T-helper 2 cell treated with Interferon-gamma antibody and Interleukin-4, amounts not matched to agents 5 μg/mL and 100 μg/mL, for 36 hours (primary cell): ENCODE data around the gene RHEB.

Source experiments
- DNase-seq: peaks from one replicate; pipeline ENCODE4 v3.0.0; 2021; ENCODE audit warnings: low spot score
- H3K27ac Mint-ChIP-seq: one replicate; pipeline ENCODE4 v1.8.0; 2021; ENCODE audit warnings: mild to moderate bottlenecking, mixed read lengths
- H3K27me3 Mint-ChIP-seq: one replicate; pipeline ENCODE4 v1.8.0; 2021; ENCODE audit warnings: low read depth, mixed read lengths
- H3K36me3 Mint-ChIP-seq: one replicate; pipeline ENCODE4 v1.8.0; 2021; ENCODE audit warnings: low read depth, mixed read lengths
- H3K4me1 Mint-ChIP-seq: one replicate; pipeline ENCODE4 v1.8.0; 2021; ENCODE audit warnings: low read depth, mixed read lengths
- H3K4me3 Mint-ChIP-seq: one replicate; pipeline ENCODE4 v1.8.0; 2022; ENCODE audit warnings: mild to moderate bottlenecking, moderate library complexity, mixed read lengths
- H3K9me3 Mint-ChIP-seq: one replicate; pipeline ENCODE4 v1.8.0; 2021; ENCODE audit warnings: mixed read lengths

Gene RHEB

DNA sequence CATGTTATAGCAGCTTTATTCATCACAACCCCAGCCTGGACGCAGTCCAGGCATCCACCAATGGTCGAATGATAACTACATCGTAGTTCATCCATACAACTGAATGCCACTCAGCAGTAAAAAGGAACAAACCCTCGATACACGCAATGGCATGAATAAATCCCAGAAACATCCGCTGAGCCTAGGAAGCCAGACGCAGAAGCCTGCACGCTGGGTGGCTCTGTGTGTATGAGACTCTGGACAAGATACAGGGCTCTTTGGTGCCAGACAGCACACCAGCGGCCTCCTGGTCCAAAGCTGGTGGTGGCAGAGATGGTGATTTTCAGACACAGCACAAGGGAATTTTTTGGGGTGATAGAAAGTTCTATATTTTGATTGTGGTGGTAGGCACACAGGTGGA is 69.7 kb downstream of the RHEB start:
- H3K36me3 Mint-ChIP-seq, result no peaks in the 10 kb centered on the region
- peaks cover 7% of the 10 kb centered on the region for H3K4me1 Mint-ChIP-seq
- H3K27ac Mint-ChIP-seq, result no peak overlapping the region
- peaks cover 6% of the 10 kb centered on the region for H3K27me3 Mint-ChIP-seq
- H3K9me3 Mint-ChIP-seq, result no peaks in the 10 kb centered on the region
- H3K4me3 Mint-ChIP-seq, result no peak overlapping the region
- DNase-seq, result no peak

DNA sequence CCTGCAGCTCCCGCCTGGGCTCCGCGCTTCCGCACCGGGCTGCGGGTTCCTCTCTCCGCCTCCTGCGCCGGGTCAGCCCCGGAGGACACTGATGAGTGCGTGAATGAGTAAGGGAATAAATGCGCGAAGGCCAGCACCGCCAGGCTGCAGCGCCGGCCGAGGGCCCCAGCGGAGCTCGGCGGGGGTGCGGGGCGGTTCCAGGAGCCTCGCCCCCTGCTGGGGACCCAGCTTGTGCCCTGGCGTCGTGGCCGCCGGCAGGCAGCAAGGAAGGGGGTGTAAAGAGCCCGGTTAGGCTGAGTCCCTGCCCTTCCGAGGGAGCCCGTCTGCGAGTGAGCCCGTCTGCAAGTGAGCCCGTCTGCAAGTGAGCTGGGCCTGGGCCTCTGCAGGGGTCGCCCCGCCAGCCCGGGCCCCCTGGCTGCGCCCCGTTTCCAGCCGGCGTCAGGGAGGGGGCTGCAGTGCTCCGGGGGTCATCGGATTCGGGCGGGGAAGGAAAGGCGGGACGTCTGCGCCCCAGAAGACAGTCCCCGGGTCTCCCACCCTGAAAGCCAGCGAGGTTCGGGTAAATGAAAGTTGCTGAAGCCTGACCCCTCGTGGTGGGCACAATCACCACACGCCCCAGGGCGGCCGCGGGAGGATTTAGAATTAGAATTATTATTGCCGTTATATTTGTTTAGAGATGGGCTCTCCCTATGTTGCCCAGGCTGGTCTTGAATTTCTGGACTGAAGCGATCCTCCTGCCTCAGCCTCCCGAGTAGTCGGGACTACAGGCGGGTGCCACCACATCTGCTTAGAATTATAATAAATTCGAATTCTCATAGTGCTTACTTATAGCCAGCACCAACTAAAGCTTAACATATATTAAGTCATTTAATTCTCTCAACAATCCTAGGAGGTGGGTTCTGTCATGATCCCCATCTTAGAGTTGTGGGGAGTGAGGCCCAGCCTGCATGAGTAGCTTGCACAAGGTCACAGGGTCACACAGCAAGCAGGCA is 71.1 kb downstream of the RHEB start:
- peak; percentile 64 for DNase-seq
- peak overlapping the region; percentile 54 for H3K4me3 Mint-ChIP-seq
- no peak overlapping the region for H3K27ac Mint-ChIP-seq
- H3K9me3 Mint-ChIP-seq, result no peaks in the 10 kb centered on the region
- no peaks in the 10 kb centered on the region for H3K36me3 Mint-ChIP-seq
- peaks cover 7% of the 10 kb centered on the region for H3K4me1 Mint-ChIP-seq
- peaks cover 6% of the 10 kb centered on the region for H3K27me3 Mint-ChIP-seq

DNA sequence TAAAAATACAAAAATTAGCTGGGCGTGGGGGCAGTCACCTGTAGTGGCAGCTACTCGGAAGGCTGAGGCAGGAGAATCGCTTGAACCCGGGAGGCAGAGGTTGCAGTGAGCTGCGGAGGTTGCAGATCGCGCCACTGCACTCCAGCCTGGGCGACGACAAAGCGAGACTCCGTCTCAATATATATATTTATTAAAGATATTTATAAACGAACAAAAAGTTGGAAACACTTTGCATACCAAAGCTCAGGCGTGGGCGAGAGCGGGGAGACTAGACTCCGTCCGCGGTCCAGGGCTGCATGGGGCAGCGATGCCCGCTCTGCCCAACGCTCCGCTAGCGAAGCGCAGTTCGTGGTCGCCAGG is 71.8 kb downstream of the RHEB start:
- DNase-seq, result no peak
- Mint-ChIP-seq H3K4me3 (peak overlapping the region; percentile 81), H3K27ac (peak overlapping the region; percentile 60), H3K4me1 (peaks cover 7% of the 10 kb centered on the region), H3K9me3 (no peaks in the 10 kb centered on the region), H3K36me3 (no peaks in the 10 kb centered on the region), H3K27me3 (peaks cover 6% of the 10 kb centered on the region)

DNA sequence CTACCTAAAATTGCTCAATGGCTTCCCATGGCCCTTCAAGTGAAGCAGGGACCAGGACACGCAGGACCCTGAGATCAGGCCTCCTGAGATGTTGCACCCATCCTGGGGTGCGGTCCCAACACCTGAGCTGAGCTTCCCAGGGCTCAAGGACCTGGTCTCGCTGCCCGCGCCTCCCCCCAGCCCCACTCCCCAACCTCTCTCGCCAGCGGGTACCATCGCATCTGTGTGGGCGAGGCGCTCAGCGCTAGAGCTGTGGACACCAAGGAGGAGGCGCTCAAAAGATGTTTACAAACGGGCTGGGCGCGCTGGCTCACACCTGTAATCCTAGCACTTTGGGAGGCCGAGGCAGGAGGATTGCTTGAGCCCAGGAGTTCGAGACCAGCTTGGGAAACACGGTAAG is 72.4 kb downstream of the RHEB start:
- Mint-ChIP-seq H3K27ac (no peak overlapping the region), H3K9me3 (no peaks in the 10 kb centered on the region), H3K4me3 (no peak overlapping the region), H3K4me1 (peaks cover 10% of the 10 kb centered on the region), H3K27me3 (peaks cover 6% of the 10 kb centered on the region), H3K36me3 (no peaks in the 10 kb centered on the region)
- DNase-seq, result no peak

DNA sequence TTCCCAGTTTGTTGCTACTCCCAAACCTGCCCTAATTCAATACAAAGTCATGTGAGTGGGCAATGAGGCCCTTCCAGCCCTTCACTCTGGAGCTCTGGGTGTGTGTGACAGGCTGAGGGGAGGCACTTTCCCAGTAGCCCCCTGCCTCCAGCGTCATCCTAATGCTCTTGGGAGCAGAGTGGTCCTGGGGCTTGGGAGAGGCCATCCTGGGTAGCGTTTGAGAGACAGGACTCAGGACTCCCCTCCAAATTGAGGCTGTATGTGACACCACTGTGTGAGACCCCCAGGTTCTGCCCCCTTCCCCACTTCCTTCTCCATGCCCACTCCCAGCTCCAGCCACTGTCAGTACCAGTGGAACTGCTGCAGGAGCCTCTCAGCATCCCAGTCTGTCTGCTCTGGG is 73.3 kb downstream of the RHEB start:
- Mint-ChIP-seq H3K9me3 (no peaks in the 10 kb centered on the region), H3K27me3 (peaks cover 6% of the 10 kb centered on the region), H3K36me3 (no peaks in the 10 kb centered on the region), H3K4me3 (no peak overlapping the region), H3K4me1 (peaks cover 13% of the 10 kb centered on the region), H3K27ac (peak overlapping the region; percentile 9)
- no peak for DNase-seq

DNA sequence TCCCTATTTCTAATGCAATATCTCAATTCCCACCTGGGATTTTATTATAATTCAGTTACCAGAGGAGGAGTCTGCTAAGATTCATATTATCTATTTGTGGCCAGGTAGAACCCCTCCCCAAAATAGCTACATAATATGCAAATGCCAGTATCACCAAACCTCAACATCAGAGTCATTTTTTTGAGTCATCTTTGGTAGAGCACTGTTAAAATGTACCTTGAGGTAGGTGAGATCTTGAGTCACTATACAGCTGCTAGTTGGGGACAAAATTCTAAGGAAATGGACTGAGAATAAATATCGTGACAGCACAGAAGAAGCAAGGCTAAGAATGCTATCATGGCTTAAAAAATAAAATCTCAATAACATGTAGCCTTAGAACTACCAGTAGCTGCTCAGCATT is 75.1 kb downstream of the RHEB start:
- no peak for DNase-seq
- Mint-ChIP-seq H3K27me3 (peaks cover 2% of the 10 kb centered on the region), H3K36me3 (no peaks in the 10 kb centered on the region)

DNA sequence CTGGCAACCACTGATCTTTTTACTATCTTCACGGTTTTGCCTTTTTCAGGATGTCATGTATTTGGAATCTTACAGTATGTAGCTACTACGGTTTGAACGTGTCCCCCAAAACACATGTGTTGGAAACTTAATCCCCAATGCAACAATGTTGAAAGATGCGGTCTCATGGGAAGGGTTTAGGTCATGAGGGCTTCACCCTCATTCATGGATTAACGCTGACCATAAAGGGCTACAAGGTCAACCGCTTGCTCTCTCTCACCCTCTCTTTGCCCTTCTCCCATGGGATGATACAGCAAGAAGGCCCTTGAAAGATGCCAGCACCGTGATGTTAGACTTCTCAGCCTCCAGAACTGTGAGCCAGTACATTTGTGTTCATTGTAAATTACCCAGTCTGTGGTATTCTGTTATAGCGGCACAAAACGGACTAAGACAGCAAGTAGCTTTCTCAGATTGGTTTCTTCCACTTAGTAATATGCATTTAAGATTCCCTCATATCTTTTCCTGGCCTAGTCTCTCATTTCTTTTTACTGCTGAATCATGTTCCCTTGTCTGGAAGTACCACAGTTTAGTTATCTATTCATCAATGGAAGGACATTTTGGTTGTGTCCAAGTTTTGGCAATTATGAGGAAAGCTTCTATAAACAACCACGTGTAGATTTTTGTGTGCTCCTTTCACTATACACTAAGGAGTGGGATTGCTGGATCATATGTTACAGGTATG is 76.8 kb downstream of the RHEB start:
- Mint-ChIP-seq H3K9me3 (no peaks in the 10 kb centered on the region), H3K4me1 (peaks cover 21% of the 10 kb centered on the region), H3K4me3 (no peak overlapping the region), H3K27ac (no peak overlapping the region), H3K27me3 (no peaks in the 10 kb centered on the region), H3K36me3 (no peaks in the 10 kb centered on the region)
- no peak for DNase-seq

More for the DNA sequence above, 75.1 kb downstream of the RHEB start:
- no peak overlapping the region for H3K4me3 Mint-ChIP-seq
- no peaks in the 10 kb centered on the region for H3K9me3 Mint-ChIP-seq
- peaks cover 24% of the 10 kb centered on the region for H3K4me1 Mint-ChIP-seq
- H3K27ac Mint-ChIP-seq, result no peak overlapping the region

DNA sequence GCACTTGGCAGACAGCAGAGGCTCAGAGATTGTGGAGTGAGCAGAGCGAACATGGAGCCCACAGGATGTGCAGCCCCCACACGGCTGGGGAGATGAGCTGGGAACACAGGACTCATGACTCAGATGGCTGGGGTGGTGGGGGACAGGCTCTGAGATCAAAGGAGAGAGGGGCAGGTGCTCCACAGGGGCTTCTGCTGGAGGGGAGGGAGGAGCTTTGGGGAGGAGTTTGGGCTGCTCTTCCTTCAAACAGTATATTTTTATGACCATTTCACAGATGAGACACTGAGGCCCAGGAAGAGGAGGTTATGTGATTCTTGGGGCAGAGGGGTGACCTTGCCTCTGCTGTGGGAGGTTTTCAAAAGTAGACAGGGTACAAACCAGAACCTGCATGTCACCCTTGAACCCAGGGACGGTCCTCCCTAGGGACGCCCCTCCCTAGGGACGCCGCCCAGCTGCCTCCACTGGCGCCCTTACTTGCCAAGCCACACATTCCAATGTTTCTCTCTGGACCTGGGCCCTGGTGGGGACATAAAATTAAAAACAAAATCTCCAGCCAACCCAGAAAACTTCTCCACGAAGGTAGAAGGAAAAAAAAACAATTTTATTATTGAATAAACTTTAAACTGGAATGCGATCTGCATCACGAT is 78.8 kb downstream of the RHEB start:
- peaks cover 19% of the 10 kb centered on the region for H3K4me1 Mint-ChIP-seq
- H3K9me3 Mint-ChIP-seq, result no peaks in the 10 kb centered on the region
- no peaks in the 10 kb centered on the region for H3K27me3 Mint-ChIP-seq
- peak overlapping the region; percentile 7 for H3K27ac Mint-ChIP-seq
- no peak for DNase-seq
- H3K36me3 Mint-ChIP-seq, result no peaks in the 10 kb centered on the region
- peak overlapping the region; percentile 29 for H3K4me3 Mint-ChIP-seq

DNA sequence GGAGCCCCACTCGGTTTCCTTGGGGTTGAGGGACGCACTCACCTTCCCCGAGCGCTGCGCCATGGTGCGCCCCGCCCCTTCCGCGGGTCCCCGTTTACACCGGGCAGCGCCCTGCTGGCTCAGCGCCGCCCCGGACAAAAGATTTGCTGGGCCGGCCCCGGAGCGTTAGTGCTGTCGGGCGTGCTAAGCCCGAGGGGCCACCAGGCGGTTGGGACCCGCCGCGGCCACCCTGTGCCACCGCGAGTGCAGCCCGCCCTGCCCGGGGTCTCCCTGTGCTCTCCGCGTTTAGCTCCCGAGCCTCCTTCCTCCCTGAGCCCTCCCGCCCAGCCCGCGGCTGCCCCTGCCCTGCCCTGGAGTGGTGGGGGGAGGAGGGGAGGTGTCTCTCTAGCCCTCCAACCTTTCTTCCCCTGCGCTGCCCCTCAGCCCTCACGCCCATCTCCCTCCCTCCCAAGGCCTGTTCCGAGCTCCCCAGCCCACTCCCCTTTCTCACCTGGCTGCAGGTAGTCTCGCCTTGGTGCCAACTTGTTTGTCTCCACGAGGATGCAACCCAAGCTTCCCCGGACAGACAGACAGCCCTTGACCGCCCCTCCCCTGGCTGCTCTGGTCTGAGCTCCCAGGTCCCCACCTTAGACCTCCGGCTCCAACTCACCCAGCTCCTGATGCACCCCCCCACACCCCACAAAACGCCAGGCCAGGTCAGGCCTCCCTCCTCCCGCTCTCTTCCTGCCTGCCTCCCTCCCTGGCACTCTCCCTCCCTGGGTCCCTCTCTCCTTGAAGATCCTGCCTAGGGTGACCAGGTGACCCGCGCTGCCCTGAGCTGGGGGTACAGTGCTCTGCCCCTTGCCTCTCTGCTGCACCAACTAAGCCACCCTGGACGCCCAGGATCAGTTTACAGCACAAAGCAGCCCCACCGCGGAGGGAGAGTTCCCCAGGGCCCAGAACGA is 79.6 kb downstream of the RHEB start, which contains the start of gene CRYGN:
TSS of gene CRYGN (minus strand) at position 287 of the 944 bp plus-strand sequence. CDS start at position 63, 224 bp downstream.
- Mint-ChIP-seq H3K27me3 (no peaks in the 10 kb centered on the region), H3K4me3 (peak within 1 kb of the TSS; percentile 50)

DNA sequence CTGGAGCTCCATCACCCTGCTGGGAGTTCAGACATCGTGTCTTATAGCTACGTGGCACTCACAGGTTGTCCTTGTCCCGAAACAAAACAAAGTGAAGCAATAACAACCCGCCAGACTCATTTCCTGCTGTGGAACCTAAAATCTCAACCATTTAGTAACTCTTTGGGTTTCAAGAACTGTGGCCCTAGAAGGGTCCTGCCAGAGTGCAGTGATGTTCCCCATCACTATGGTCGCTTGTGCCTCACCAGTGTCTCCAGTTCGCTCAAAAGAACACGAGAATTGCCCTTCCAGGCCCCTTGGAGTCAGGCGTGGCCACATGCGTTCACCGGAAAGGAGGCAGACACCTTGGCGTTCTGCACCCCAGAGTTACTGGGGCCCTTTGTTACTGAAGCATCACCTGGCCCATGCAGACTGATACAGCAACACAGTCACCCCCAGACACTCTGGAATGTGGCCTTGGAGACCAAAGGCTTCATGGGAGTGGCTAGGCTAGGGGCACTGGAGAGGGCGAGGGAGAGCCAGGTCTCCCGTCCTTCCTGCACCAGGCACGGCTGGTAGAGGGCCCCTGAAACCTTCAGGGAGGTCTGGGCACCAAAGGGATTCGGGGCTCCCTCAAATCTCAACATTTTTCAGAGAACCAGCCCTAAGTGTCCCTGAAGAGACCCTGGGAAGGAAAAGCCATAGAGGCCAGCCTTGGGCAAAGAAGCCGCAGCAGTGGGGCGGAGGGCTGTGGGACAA is 80.7 kb downstream of the RHEB start:
- no peak overlapping the region for H3K27ac Mint-ChIP-seq
- no peak overlapping the region for H3K4me3 Mint-ChIP-seq
- H3K4me1 Mint-ChIP-seq, result peaks cover 19% of the 10 kb centered on the region
- H3K27me3 Mint-ChIP-seq, result no peaks in the 10 kb centered on the region
- H3K36me3 Mint-ChIP-seq, result no peaks in the 10 kb centered on the region
- H3K9me3 Mint-ChIP-seq, result no peaks in the 10 kb centered on the region
- DNase-seq, result no peak

More for the DNA sequence above, 79.6 kb downstream of the RHEB start, which contains the start of gene CRYGN:
- H3K27ac Mint-ChIP-seq, result no peak within 1 kb of the TSS
- H3K9me3 Mint-ChIP-seq, result no peaks in the 10 kb centered on the region
- no peaks in the 10 kb centered on the region for H3K36me3 Mint-ChIP-seq
- no peak for DNase-seq
- peaks cover 19% of the 10 kb centered on the region for H3K4me1 Mint-ChIP-seq

DNA sequence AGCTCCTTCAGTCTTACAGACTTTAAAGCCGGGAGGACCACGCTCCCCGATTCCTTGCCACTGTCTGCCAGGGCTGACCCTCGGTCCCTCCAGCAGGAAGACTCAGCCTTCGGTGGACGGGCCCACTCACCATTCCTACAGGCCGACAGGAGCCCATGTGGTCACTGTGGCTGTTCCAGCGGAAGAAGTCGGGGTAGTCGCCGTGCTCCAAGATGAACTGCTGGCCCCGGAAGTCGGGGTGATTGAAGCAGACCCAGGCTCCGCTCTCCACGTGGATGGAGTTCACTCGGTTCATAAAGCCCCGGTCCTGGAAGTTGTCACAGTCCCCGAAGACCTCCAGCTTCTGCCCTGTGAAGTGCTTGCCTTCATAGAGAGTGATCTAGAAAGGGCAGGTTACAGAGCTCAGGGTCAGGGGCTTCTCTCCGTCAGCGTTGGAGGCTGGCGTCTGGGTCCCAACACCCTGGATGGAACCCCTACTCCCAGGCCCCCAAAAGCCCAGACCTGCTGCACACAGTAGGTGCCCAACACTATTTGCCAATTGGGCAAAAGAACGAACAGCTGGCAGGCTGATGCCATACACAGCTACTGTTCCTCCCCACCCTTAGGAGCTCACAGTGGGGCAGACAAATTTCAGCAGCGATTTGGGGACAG is 81.7 kb downstream of the RHEB start:
- no peak for DNase-seq
- Mint-ChIP-seq H3K4me3 (no peak overlapping the region), H3K9me3 (no peaks in the 10 kb centered on the region), H3K4me1 (peaks cover 24% of the 10 kb centered on the region), H3K27ac (no peak overlapping the region), H3K36me3 (no peaks in the 10 kb centered on the region), H3K27me3 (no peaks in the 10 kb centered on the region)

DNA sequence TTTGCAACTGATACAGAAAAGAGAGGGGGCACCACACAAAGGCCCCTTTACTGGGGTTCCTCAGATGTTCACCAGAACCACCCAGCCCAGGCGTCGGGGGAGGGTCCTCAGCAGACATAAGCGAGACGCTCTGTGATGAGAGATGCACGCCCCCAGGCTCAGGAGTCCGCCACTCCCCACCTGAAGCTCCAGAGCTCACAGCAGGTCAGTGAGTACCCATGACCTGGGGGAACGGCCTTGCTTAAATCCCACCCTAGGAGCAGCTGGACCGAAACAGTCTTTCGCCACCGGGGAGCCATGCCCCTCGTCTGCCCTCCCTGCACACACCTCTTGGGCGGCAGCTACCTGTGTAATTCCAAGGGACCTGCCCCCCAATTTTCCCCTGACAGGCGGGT is 82.5 kb downstream of the RHEB start:
- H3K4me3 Mint-ChIP-seq, result no peak overlapping the region
- peaks cover 26% of the 10 kb centered on the region for H3K4me1 Mint-ChIP-seq
- H3K9me3 Mint-ChIP-seq, result no peaks in the 10 kb centered on the region
- no peaks in the 10 kb centered on the region for H3K36me3 Mint-ChIP-seq
- DNase-seq, result no peak
- no peaks in the 10 kb centered on the region for H3K27me3 Mint-ChIP-seq
- H3K27ac Mint-ChIP-seq, result no peak overlapping the region
